Heart left ventricle (tissue), 16 donors: ENCODE results near the gene PRPS1L1. TPM values are rescaled to one million over a fixed set of nuclear protein-coding genes. Genes with fewer than 3 reads are reported as not detected.
A peak's percentile ranks its signal among the peaks of the same experiment; 100 is the strongest.

Source experiments
- ATAC-seq, 4 donors: fragments of 200-7000 bp; cut with Tn5 transposase; one replicate each; pipeline ENCODE4 v1.9.1; 2020 to 2022; ENCODE audit warnings: moderate library complexity in 4 of 4, mild to moderate bottlenecking in 3 of 4, moderate number of reproducible peaks in 1 of 4
- DNase-seq, 5 donors: peaks; one replicate each; pipeline ENCODE4 v3.0.0-alpha.2; 2020
- H3K27ac ChIP-seq, 12 donors: fragments of 200-600 bp; sonication (generic) in 4 of 12; one replicate each; pipeline versions ENCODE4 v1.5.0 to v1.8.0; 2016 to 2022; ENCODE audit warnings: mild to moderate bottlenecking in 2 of 12
- H3K27me3 ChIP-seq, 9 donors: fragments of 200-600 bp; sonication (generic) in 2 of 9; one replicate each; pipeline versions ENCODE4 v1.5.1 to v1.8.0; 2016 to 2022; ENCODE audit warnings: mild to moderate bottlenecking in 3 of 9
- H3K36me3 ChIP-seq, 9 donors: fragments of 200-600 bp; sonication (generic) in 2 of 9; one replicate each; pipeline versions ENCODE4 v1.5.0 to v1.8.0; 2018 to 2022; ENCODE audit warnings: mild to moderate bottlenecking in 2 of 9
- H3K4me1 ChIP-seq, 12 donors: fragments of 200-600 bp; sonication (generic) in 4 of 12; one replicate each; pipeline versions ENCODE4 v1.5.0 to v1.8.0; 2016 to 2022; ENCODE audit warnings: mild to moderate bottlenecking in 3 of 12
- H3K4me3 ChIP-seq, 12 donors: fragments of 200-600 bp; sonication (generic) in 4 of 12; one replicate each; pipeline versions ENCODE4 v1.5.0 to v1.8.0; 2017 to 2022; ENCODE audit warnings: mild to moderate bottlenecking in 9 of 12, moderate library complexity in 4 of 12
- H3K9me3 ChIP-seq, 12 donors: fragments of 200-600 bp; sonication (generic) in 4 of 12; one replicate each; pipeline versions ENCODE4 v1.5.0 to v1.8.0; 2016 to 2022; ENCODE audit warnings: mild to moderate bottlenecking in 1 of 12
- POLR2A ChIP-seq, 2 donors: fragments of 450-650 bp; IDR thresholded peaks; one replicate each; pipeline ENCODE4 v1.6.1; 2017; ENCODE audit warnings: antibody characterized with exemption in 2 of 2, mild to moderate bottlenecking in 2 of 2, moderate library complexity in 2 of 2
- WGBS, 4 donors: extraction: QIAGEN DNeasy Blood & Tissue Kit in 2 of 4; methylation state at CpG; one replicate each; pipeline versions ENCODE4 v1.1.5 to v1.1.7; 2013 to 2018; 5-methylcytosine and 5-hydroxymethylcytosine counted together
- intact Hi-C, 10 donors: fragments of 100-400 bp; cut with DNase I; formaldehyde crosslinking; loops; one replicate each; pipeline versions ENCODE4 v1.11.1 to v1.14.2; 2022
- polyA plus RNA-seq, 2 donors: library from polyadenylated mRNA; stranded (reverse); fragments of 200-250 nt; gene quantifications; one replicate each; pipeline ENCODE4 v1.2.3, GENCODE V29; 2013
- total RNA-seq, 9 donors: library from RNA; depleted of rRNA in 2 of 9; stranded (reverse); fragments of >200 nt in 2 of 9; fragmentation: NEBNext Ultra II Directional in 3 of 9; extraction: Animal tissue kit (Norgen Biotek cat#: 25700) in 3 of 9; gene quantifications; one replicate each; pipeline versions ENCODE4 v1.1.0 to v1.2.4, GENCODE V29; 2016 to 2023
- TF ChIP-seq, protein P1 (sequence below), 12 donors: fragments of 200-600 bp; sonication (generic) in 4 of 12; IDR thresholded peaks; one replicate each; pipeline versions ENCODE4 v1.5.0 to v1.8.0; 2018 to 2022; ENCODE audit warnings: antibody characterized with exemption in 12 of 12, mild to moderate bottlenecking in 5 of 12
- donor health status: ischemic (EF 13 %, LVEDD 7.1; RV severe dilation, severe dysfunction).
- donor health status: healthy with polysubstance abuse.
- donor health status: DM: no; HTN: yes; CAD: no.
- donor health status: DM: no; HTN: no; CAD: no.
- donor health status: ischemic (EF 25% LVEDD 6.9; RV normal size, moderate dysfunction).
- donor health status: ischemic (EF 25% LVEDD 5.7; RV mildly dilated, moderate dysfunction).
- donor health status: healthy.
- donor health status: DM: yes; HTN: yes; CAD: no.
- donor health status: ischemic (EF 35%, LVEDD 5.7; RV mildly dilated, moderate dysfunction).
- donor health status: nonischemic (EF 11% LVEDD 7.7; RV severe dilation, severe dysfunction).
- donor health status: DM: yes; HTN: yes; CAD: no.
- donor health status: PGD.
- donor health status: ischemic (EF 29% LVEDD 5.4; RV normal size, mild dysfunction).
- donor health status: nonischemic (EF 23%, LVEDD 6.1; RV moderate dilation, normal function).

PRPS1L1 gene
- total and polyA plus RNA-seq, 11 donors: not detected

- ATAC-seq (no peak), DNase-seq (no peak)
- Histone ChIP-seq H3K9me3 (peaks cover 0 to 12% (median 3%) of the 10 kb centered on the region in 12 donors), H3K4me1 (no peaks in the 10 kb centered on the region), H3K27ac (no peak overlapping the region), H3K36me3 (no peaks in the 10 kb centered on the region), H3K4me3 (no peak overlapping the region), H3K27me3 (no peaks in the 10 kb centered on the region)
- no peak for TF ChIP-seq POLR2A (IDR thresholded peaks at IDR 0.05)
- TF ChIP-seq, protein P1, sequence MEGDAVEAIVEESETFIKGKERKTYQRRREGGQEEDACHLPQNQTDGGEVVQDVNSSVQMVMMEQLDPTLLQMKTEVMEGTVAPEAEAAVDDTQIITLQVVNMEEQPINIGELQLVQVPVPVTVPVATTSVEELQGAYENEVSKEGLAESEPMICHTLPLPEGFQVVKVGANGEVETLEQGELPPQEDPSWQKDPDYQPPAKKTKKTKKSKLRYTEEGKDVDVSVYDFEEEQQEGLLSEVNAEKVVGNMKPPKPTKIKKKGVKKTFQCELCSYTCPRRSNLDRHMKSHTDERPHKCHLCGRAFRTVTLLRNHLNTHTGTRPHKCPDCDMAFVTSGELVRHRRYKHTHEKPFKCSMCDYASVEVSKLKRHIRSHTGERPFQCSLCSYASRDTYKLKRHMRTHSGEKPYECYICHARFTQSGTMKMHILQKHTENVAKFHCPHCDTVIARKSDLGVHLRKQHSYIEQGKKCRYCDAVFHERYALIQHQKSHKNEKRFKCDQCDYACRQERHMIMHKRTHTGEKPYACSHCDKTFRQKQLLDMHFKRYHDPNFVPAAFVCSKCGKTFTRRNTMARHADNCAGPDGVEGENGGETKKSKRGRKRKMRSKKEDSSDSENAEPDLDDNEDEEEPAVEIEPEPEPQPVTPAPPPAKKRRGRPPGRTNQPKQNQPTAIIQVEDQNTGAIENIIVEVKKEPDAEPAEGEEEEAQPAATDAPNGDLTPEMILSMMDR (IDR thresholded peaks at IDR 0.05): no peak
- intact Hi-C loops: no loop called here
- 43 to 49% (median 46%) methylated on average over 4 of the region's 4 CpGs for WGBS, 4 donors
Observed at GRCh38 chr7:18003286-18003994, 24.2 kb downstream of the PRPS1L1 start.

DNA sequence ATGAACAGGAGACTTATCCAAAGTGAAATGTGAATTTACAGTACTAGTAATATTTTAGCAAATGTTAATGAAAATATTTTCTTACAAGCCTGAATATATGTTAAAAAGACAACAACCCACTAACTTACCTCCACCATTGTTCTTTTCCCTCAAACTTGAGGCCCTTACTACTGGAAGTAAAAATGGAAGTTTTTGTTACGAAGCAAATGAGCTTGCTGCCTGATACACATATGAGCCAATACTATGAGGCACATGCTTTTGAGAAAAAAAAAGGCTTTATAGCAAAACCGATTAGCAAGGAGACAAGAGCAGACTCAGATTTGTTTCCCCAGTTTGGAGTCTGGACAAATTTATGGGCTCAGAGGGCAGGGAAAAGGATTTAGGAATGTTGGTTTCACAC, 29.0 kb downstream of the PRPS1L1 start:
- H3K27ac ChIP-seq: no peak overlapping the region
- ATAC-seq: no peak
- intact Hi-C loops: no loop called here

GRCh38 chr7:17996442-17997223, 31.0 kb downstream of the PRPS1L1 start:
- Histone ChIP-seq H3K4me1 (peaks cover 0 to 9% (median 0%) of the 10 kb centered on the region in 12 donors), H3K4me3 (no peak overlapping the region), H3K27me3 (no peaks in the 10 kb centered on the region), H3K27ac (peak overlapping the region in 5 of 12 donors; percentile 6 to 43 (median 26)), H3K36me3 (no peaks in the 10 kb centered on the region), H3K9me3 (peaks cover 0 to 11% (median 3%) of the 10 kb centered on the region in 12 donors)
- DNase-seq: no peak
- TF ChIP-seq, protein P1 (IDR thresholded peaks at IDR 0.05): no peak
- ATAC-seq: peak in 3 of 4 donors; percentile 62 to 72 (median 70)
- WGBS, 4 donors: 0 to 37% (median 5%) methylated on average over 1 of the region's 1 CpG
- intact Hi-C loops: no loop called here

More for the DNA sequence above, 29.0 kb downstream of the PRPS1L1 start:
- 89 to 96% (median 91%) methylated on average over 2 of the region's 2 CpGs for WGBS, 4 donors
- DNase-seq: no peak
- no peaks in the 10 kb centered on the region for H3K36me3 ChIP-seq
- peaks cover 0 to 9% (median 0%) of the 10 kb centered on the region in 12 donors for H3K4me1 ChIP-seq
- H3K4me3 ChIP-seq: no peak overlapping the region
- peaks cover 0 to 11% (median 3%) of the 10 kb centered on the region in 12 donors for H3K9me3 ChIP-seq
- TF ChIP-seq, protein P1 (IDR thresholded peaks at IDR 0.05): no peak
- TF ChIP-seq POLR2A (IDR thresholded peaks at IDR 0.05): no peak
- H3K27me3 ChIP-seq: no peaks in the 10 kb centered on the region

DNA sequence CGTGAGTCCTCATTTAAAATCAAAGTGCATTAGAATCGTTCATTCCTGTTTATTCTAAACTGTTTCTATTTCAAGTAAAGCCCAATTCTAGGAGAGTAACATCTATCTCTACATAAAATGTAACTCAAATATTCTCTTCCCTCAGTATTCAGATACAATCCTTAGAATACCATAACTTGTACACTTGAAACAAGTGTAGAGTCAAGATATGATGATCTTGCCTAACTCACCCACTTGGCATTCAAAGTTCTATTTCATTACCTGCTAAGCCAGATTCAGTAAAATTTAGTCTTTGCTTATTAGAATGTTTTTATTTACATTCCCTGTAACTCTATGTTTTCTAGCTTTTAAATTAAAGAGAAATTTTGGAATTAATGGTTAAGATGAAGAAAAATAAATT, 31.6 kb downstream of the PRPS1L1 start:
- H3K36me3 ChIP-seq: no peaks in the 10 kb centered on the region
- H3K4me3 ChIP-seq: no peak overlapping the region
- no peak for TF ChIP-seq POLR2A (IDR thresholded peaks at IDR 0.05)
- TF ChIP-seq, protein P1 (IDR thresholded peaks at IDR 0.05): no peak
- ATAC-seq (no peak), DNase-seq (no peak)
- 77 to 92% (median 79%) methylated on average over 2 of the region's 2 CpGs for WGBS, 4 donors
- peaks cover 0 to 9% (median 0%) of the 10 kb centered on the region in 12 donors for H3K4me1 ChIP-seq
- H3K27ac ChIP-seq: peak overlapping the region in 3 of 12 donors; percentile 26 to 43 (median 31)
- intact Hi-C loops: no loop called here
- H3K27me3 ChIP-seq: no peaks in the 10 kb centered on the region
- peaks cover 0 to 11% (median 3%) of the 10 kb centered on the region in 12 donors for H3K9me3 ChIP-seq
